CD4-positive, alpha-beta T cell treated with Interferon gamma for 1 hour (primary cell): Measurements from ENCODE around the gene RPS29.

Source experiments
- DNase-seq: peaks from one replicate; pipeline ENCODE4 v3.0.0-alpha.2; 2020

The RPS29 gene

DNA sequence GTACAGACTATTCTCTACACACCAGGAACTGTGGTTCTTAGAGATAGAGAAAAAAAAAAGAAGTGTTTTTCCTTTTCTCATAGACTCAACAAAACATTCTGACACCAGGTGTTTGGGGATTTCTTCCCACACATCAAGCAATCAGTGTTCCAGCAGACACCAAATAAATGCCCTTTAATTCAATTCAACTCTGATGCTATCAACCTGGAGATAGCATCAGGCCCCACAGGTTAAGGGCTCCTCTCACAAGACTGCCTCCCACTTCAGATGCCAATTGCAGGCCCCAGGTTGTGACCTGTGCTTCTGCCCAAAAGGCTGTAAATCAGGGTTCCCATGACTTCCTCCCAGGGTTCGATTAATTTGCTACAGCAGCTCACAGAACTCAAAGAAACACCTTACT is 36.7 kb downstream of the RPS29 start:
- DNase-seq = no peak

DNA sequence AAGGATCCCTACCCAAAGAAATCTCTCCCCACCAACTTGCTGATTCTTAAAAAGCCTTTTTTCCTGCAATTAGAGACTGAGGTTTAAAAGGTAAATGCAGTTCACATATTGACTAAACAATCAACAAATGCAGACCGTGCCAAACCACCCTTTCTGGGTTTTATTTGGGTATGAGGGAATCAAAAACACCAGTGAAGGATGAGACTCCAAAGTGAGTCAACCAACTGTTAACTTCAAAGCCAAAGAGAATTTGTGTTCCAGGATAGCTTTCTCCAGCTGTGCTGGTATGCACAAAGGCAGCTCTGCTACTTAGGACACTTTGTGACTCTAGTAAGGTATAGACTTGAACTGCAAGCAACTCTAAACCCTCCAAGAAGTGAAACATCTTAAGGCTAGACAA is 39.4 kb downstream of the RPS29 start:
- DNase-seq = no peak

DNA sequence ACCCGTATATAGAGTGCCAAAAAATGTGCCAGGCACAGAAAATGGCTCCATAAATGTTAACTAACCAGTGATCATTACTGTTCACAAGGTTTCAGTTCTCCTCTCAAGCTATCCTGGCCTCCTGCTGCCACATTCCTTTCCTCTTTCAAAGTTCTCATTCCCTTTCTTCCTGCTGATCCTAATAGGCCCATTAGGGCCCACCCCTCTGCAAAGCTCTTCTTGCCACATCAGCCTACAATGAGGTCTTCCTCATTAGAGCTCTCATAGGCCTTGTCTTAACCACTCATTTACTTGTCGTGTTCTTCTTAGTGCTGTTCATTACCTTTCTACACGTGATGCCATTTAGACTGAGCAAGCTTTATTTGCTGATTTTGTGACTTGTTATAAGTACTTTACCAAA is 40.5 kb downstream of the RPS29 start:
- no peak for DNase-seq

DNA sequence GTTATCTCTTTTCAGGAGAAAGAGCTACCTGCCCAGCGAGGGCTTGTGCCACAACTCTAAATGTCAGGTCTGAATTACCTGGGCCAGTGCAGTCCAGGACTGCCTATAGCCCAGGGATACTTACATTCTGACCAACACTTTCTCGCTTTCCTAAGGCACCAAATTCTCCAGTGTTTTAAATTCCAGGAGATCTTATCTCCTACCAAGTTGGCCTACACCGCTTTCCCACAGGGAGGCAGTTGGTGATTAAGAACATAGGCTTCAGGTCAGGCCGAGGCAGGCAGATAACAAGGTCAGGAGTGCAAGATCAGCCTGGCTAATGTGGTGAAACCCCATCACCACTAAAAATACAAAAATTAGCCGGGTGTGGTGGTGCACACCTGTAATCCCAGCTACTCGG is 41.1 kb downstream of the RPS29 start:
- no peak for DNase-seq

DNA sequence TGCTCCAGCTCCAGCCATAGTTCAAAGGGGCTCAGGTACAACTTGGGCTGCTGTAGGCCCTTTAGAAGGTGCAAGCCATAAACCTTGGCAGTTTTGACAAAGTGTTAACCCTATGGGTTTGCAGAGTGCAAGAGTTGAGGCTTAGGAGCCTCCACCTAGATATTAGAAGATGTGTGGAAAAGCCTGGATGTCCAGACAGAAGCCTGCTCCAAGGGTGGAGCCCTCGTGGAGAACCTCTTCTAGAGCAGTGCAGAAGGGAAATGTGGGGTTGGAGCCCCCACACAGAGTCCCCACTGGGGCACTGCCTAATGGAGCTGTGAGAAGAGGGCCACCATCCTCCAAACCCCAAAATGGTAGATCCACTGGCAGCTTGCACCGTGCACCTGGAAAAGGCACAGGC is 45.1 kb downstream of the RPS29 start:
- no peak for DNase-seq

DNA sequence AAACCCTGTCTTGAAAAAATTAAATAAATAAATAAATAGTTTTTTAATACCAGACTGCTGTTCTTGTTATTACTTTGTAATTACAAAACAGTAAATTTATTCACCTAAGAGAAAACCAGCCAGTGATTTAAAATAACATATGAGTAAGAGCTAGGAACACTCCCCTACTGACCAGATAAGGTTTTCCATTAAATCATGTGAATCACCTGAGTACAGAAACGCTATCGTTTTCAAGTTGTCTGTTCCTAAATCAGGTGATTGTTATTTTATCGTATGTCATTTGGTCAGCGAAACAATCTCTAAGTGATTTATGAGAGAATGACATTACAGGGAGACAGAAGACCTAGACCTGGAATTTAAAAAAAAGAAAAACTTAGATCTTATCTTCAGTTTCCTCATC is 47.3 kb downstream of the RPS29 start:
- DNase-seq = no peak
